Liver (tissue), 9 donors: ENCODE measurements around the gene DOK6. TPM values are rescaled to one million over a fixed set of nuclear protein-coding genes. Genes with fewer than 3 reads are reported as not detected.

Source experiments
- DNase-seq: peaks from one replicate; pipeline ENCODE4 v3.0.0-alpha.2; 2017; ENCODE audit warnings: low spot score
- H3K27ac ChIP-seq, 2 donors: one replicate each; pipeline ENCODE4 v1.7.0; 2013; ENCODE audit warnings: inconsistent platforms in 2 of 2, low read length in 2 of 2, control low read depth in 1 of 2, low read depth in 1 of 2, mild to moderate bottlenecking in 1 of 2
- H3K27me3 ChIP-seq, 4 donors: one replicate each; pipeline versions ENCODE4 v1.6.1 to v1.7.0; 2013; ENCODE audit warnings: low read length in 3 of 4, inconsistent platforms in 1 of 4, mild to moderate bottlenecking in 1 of 4, moderate library complexity in 1 of 4; ENCODE audit not compliant: control insufficient read depth in 4 of 4, insufficient read depth in 4 of 4
- H3K36me3 ChIP-seq, 4 donors: one replicate each; pipeline versions ENCODE4 v1.6.1 to v1.7.0; 2013; ENCODE audit warnings: low read length in 3 of 4, mild to moderate bottlenecking in 3 of 4, low read depth in 1 of 4, moderate library complexity in 1 of 4; ENCODE audit not compliant: control insufficient read depth in 4 of 4, insufficient read depth in 3 of 4
- H3K4me1 ChIP-seq, 4 donors: one replicate each; pipeline versions ENCODE4 v1.6.1 to v1.7.0; 2013; ENCODE audit warnings: low read length in 3 of 4, mild to moderate bottlenecking in 3 of 4, moderate library complexity in 1 of 4; ENCODE audit not compliant: control insufficient read depth in 4 of 4, insufficient read depth in 4 of 4
- H3K4me3 ChIP-seq, 3 donors: one replicate each; pipeline versions ENCODE4 v1.6.1 to v1.7.0; 2013; ENCODE audit warnings: low read length in 3 of 3, control low read depth in 1 of 3, low read depth in 1 of 3, mild to moderate bottlenecking in 1 of 3
- H3K9ac ChIP-seq, 2 donors: one replicate each; pipeline ENCODE4 v1.7.0; 2013; ENCODE audit warnings: low read length in 2 of 2, mild to moderate bottlenecking in 2 of 2, moderate library complexity in 2 of 2, control low read depth in 1 of 2, low read depth in 1 of 2
- H3K9me3 ChIP-seq, 4 donors: one replicate each; pipeline versions ENCODE4 v1.6.1 to v1.7.0; 2013; ENCODE audit warnings: low read length in 3 of 4; ENCODE audit not compliant: control insufficient read depth in 4 of 4
- ATF3 ChIP-seq: IDR thresholded peaks from 2 replicates; pipeline ENCODE4 v1.6.1; 2016; ENCODE audit warnings: antibody characterized with exemption
- EGR1 ChIP-seq, 2 donors: IDR thresholded peaks; 2 replicates each; pipeline ENCODE4 v1.6.1; 2016 to 2018; ENCODE audit warnings: antibody characterized with exemption in 2 of 2, low read depth in 2 of 2
- FOXA1 ChIP-seq: IDR thresholded peaks from 2 replicates; pipeline ENCODE4 v1.6.1; 2016; ENCODE audit warnings: antibody characterized with exemption
- FOXA2 ChIP-seq: IDR thresholded peaks from 2 replicates; pipeline ENCODE4 v1.6.1; 2016; ENCODE audit warnings: antibody characterized with exemption
- GABPA ChIP-seq, 2 donors: IDR thresholded peaks in 1 of 2; conservative IDR thresholded peaks in 1 of 2; 2 replicates each; pipeline ENCODE4 v1.6.1; 2016; ENCODE audit warnings: antibody characterized with exemption in 2 of 2, mild to moderate bottlenecking in 1 of 2, moderate library complexity in 1 of 2
- HNF4A ChIP-seq, 2 donors: conservative IDR thresholded peaks; 2 replicates each; pipeline ENCODE4 v1.6.1; 2016; ENCODE audit warnings: antibody characterized with exemption in 2 of 2, mild to moderate bottlenecking in 2 of 2
- HNF4G ChIP-seq: IDR thresholded peaks from 2 replicates; pipeline ENCODE4 v1.6.1; 2016; ENCODE audit warnings: antibody characterized with exemption
- JUND ChIP-seq, 2 donors: IDR thresholded peaks; 2 replicates each; pipeline ENCODE4 v1.6.1; 2016; ENCODE audit warnings: antibody characterized with exemption in 2 of 2
- MAX ChIP-seq: IDR thresholded peaks from 2 replicates; pipeline ENCODE4 v1.6.1; 2016; ENCODE audit warnings: antibody characterized with exemption
- NR2F2 ChIP-seq: IDR thresholded peaks from 2 replicates; pipeline ENCODE4 v1.6.1; 2016; ENCODE audit warnings: antibody characterized with exemption
- RAD21 ChIP-seq, 2 donors: IDR thresholded peaks; 2 replicates each; pipeline ENCODE4 v1.6.1; 2016; ENCODE audit warnings: antibody characterized with exemption in 2 of 2, mild to moderate bottlenecking in 2 of 2
- REST ChIP-seq: IDR thresholded peaks from 2 replicates; pipeline ENCODE4 v1.6.1; 2016; ENCODE audit warnings: antibody characterized with exemption, mild to moderate bottlenecking
- RXRA ChIP-seq, 2 donors: IDR thresholded peaks; 2 replicates each; pipeline ENCODE4 v1.6.1; 2017 to 2018; ENCODE audit warnings: antibody characterized with exemption in 2 of 2, mild to moderate bottlenecking in 1 of 2
- SP1 ChIP-seq: IDR thresholded peaks from 2 replicates; pipeline ENCODE4 v1.6.1; 2018; ENCODE audit warnings: antibody characterized with exemption, mild to moderate bottlenecking
- TAF1 ChIP-seq: conservative IDR thresholded peaks from 2 replicates; pipeline ENCODE4 v1.6.1; 2016; ENCODE audit warnings: antibody characterized with exemption, mild to moderate bottlenecking
- YY1 ChIP-seq: IDR thresholded peaks from 2 replicates; pipeline ENCODE4 v1.6.1; 2016; ENCODE audit warnings: antibody characterized with exemption, mild to moderate bottlenecking
- WGBS: extraction: QIAGEN DNeasy Blood & Tissue Kit; methylation state at CpG from one replicate; pipeline ENCODE4 v1.1.7; 2013; 5-methylcytosine and 5-hydroxymethylcytosine counted together
- polyA plus RNA-seq, 2 donors: library from polyadenylated mRNA; stranded (reverse) in 1 of 2; unstranded in 1 of 2; fragments of 200-250 nt in 1 of 2; fragments of >200 nt in 1 of 2; fragmentation: Nextera tagmentation in 1 of 2; extraction: Ambion mirVana in 1 of 2; gene quantifications; one replicate each; pipeline versions ENCODE4 v1.2.1 to v1.2.3, GENCODE V29; 2013 to 2015
- total RNA-seq, 2 donors: library from RNA; depleted of rRNA; stranded (reverse); fragments of >200 nt; gene quantifications; one replicate each; pipeline ENCODE4 v1.2.3, GENCODE V29; 2014
- TF ChIP-seq, protein P1 (sequence below): IDR thresholded peaks from 2 replicates; pipeline ENCODE4 v1.6.1; 2016; ENCODE audit warnings: antibody characterized with exemption
- donor health status: healthy.
- donor health status: healthy.
- donor health status: healthy.
- donor health status: healthy.
- donor health status: healthy.

Gene DOK6
- total and polyA plus RNA-seq, 4 donors = 0.08 to 1.1 (median 0.67) TPM

- TF ChIP-seq MAX (no peak), NR2F2 (no peak), EGR1 (IDR thresholded peaks at IDR 0.05; ENCODE audit: low read depth in 2 of 2) (no peak), FOXA1 (no peak), RXRA (IDR thresholded peaks at IDR 0.05) (no peak), RAD21 (IDR thresholded peaks at IDR 0.05) (no peak), HNF4G (no peak), JUND (IDR thresholded peaks at IDR 0.05) (no peak), YY1 (no peak), TAF1 (no peak), ATF3 (no peak), REST (no peak), FOXA2 (no peak), SP1 (no peak), GABPA (IDR thresholded peaks at IDR 0.05 in 1 of 2, conservative IDR thresholded peaks at IDR 0.05 in 1 of 2) (no peak), HNF4A (conservative IDR thresholded peaks at IDR 0.05) (no peak)
- TF ChIP-seq, protein P1, sequence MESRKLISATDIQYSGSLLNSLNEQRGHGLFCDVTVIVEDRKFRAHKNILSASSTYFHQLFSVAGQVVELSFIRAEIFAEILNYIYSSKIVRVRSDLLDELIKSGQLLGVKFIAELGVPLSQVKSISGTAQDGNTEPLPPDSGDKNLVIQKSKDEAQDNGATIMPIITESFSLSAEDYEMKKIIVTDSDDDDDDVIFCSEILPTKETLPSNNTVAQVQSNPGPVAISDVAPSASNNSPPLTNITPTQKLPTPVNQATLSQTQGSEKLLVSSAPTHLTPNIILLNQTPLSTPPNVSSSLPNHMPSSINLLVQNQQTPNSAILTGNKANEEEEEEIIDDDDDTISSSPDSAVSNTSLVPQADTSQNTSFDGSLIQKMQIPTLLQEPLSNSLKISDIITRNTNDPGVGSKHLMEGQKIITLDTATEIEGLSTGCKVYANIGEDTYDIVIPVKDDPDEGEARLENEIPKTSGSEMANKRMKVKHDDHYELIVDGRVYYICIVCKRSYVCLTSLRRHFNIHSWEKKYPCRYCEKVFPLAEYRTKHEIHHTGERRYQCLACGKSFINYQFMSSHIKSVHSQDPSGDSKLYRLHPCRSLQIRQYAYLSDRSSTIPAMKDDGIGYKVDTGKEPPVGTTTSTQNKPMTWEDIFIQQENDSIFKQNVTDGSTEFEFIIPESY = no peak
- H3K27me3 ChIP-seq = no peaks in the 10 kb centered on the region
- peak overlapping the region; percentile 23 to 32 for H3K27ac ChIP-seq
- H3K4me3 ChIP-seq = peak overlapping the region; percentile 60 to 90 (median 78)
- no peaks in the 10 kb centered on the region for H3K36me3 ChIP-seq
- H3K9me3 ChIP-seq = no peaks in the 10 kb centered on the region
- 3% methylated on average over 66 of the region's 66 CpGs for WGBS
- no peak for DNase-seq
- H3K4me1 ChIP-seq = peaks cover 7 to 25% (median 17%) of the 10 kb centered on the region in 4 donors
- H3K9ac ChIP-seq = no peak overlapping the region
Observed at GRCh38 chr18:69401226-69401971, 711 bp downstream of the DOK6 start.

DNA sequence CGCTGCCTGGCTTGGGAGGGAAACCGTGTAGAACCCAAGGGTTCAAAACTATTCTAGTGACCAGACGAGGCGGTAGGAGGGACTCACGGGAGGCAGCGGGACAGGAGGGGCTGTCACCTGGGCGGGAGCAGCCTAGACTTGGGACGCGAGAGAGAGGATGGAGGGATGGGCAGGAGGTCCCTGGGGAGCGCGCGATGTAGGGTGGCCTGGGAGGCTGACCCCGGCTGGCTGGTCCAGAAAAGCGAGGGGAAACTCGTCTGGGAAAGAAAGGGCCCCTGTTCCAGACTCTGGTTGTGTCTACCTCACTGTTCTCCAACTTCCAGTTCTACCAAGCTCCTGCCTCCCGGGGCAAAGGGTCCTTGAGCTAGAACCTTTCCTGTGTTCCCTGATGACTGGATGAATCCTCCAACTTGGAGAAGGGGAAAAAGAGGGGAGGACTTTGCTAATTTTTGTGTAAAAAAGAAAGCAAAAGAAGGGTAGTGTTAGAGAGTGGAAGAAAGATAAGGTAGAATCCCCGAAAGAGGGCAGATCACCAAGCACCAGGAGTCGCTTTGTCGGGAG is 1.4 kb downstream of the DOK6 start:
- Histone ChIP-seq H3K4me1 (peaks cover 7 to 25% (median 17%) of the 10 kb centered on the region in 4 donors), H3K27ac (no peak overlapping the region), H3K27me3 (no peaks in the 10 kb centered on the region), H3K36me3 (no peaks in the 10 kb centered on the region), H3K9ac (no peak overlapping the region), H3K4me3 (peak overlapping the region; percentile 60 to 90 (median 78)), H3K9me3 (no peaks in the 10 kb centered on the region)
- TF ChIP-seq, protein P1 = no peak
- TF ChIP-seq RAD21 (IDR thresholded peaks at IDR 0.05) = no peak
- TF ChIP-seq TAF1 = no peak
- TF ChIP-seq RXRA (IDR thresholded peaks at IDR 0.05) = no peak
- TF ChIP-seq HNF4A (conservative IDR thresholded peaks at IDR 0.05) = no peak
- TF ChIP-seq JUND (IDR thresholded peaks at IDR 0.05) = no peak
- no peak for DNase-seq
- WGBS = 8% methylated on average over 19 of the region's 19 CpGs
